H9 (cell line): ENCODE data around the gene DHX38. TPM values are rescaled to one million over a fixed set of nuclear protein-coding genes. Genes with fewer than 3 reads are reported as not detected.

Experiments
- DNase-seq: peaks from one replicate; pipeline ENCODE4 v3.0.0-alpha.2; 2017
- H2AFZ ChIP-seq: one replicate; pipeline ENCODE4 v1.6.1; 2013; ENCODE audit warnings: mild to moderate bottlenecking, low read length, control low read depth, moderate library complexity
- H2AK5ac ChIP-seq: 2 replicates; pipeline ENCODE4 v1.6.1; 2013; ENCODE audit warnings: low read length, control low read depth, mixed read lengths; ENCODE audit not compliant: insufficient read length
- H2BK120ac ChIP-seq: one replicate; pipeline ENCODE4 v1.6.1; 2013; ENCODE audit warnings: low read depth, mild to moderate bottlenecking, low read length, control low read depth, inconsistent platforms; ENCODE audit not compliant: poor library complexity, severe bottlenecking
- H2BK12ac ChIP-seq: 2 replicates; pipeline ENCODE4 v1.6.1; 2013; ENCODE audit warnings: low read length, control low read depth, mixed read lengths, low read depth; ENCODE audit not compliant: insufficient read length
- H2BK15ac ChIP-seq: 2 replicates; pipeline ENCODE4 v1.6.1; 2013; ENCODE audit warnings: low read depth, low read length, control low read depth
- H2BK20ac ChIP-seq: one replicate; pipeline ENCODE4 v1.6.1; 2013; ENCODE audit warnings: low read depth, mild to moderate bottlenecking, low read length, control low read depth, inconsistent platforms; ENCODE audit not compliant: poor library complexity, severe bottlenecking
- H2BK5ac ChIP-seq: 2 replicates; pipeline ENCODE4 v1.6.1; 2013; ENCODE audit warnings: low read length, control low read depth, mixed read lengths; ENCODE audit not compliant: insufficient read length
- H3K14ac ChIP-seq: 2 replicates; pipeline ENCODE4 v1.6.1; 2013; ENCODE audit warnings: low read length, control low read depth; ENCODE audit not compliant: insufficient read depth
- H3K18ac ChIP-seq: 2 replicates; pipeline ENCODE4 v1.6.1; 2013; ENCODE audit warnings: low read depth, mild to moderate bottlenecking, mixed read lengths, low read length, control low read depth; ENCODE audit not compliant: insufficient read length
- H3K23ac ChIP-seq: 2 replicates; pipeline ENCODE4 v1.6.1; 2013; ENCODE audit warnings: low read length, control low read depth, mixed read lengths, low read depth; ENCODE audit not compliant: insufficient read length
- H3K23me2 ChIP-seq: 2 replicates; pipeline ENCODE4 v1.6.1; 2013; ENCODE audit warnings: low read depth, mild to moderate bottlenecking, mixed read lengths, low read length, control low read depth; ENCODE audit not compliant: insufficient read length, poor library complexity, severe bottlenecking
- H3K27ac ChIP-seq: 2 replicates; pipeline ENCODE4 v1.5.1; 2013; ENCODE audit warnings: low read length, control low read depth, mixed read lengths, low read depth; ENCODE audit not compliant: insufficient read length
- H3K27me3 ChIP-seq: 2 replicates; pipeline ENCODE4 v1.6.1; 2013; ENCODE audit warnings: low read length, control low read depth, inconsistent platforms; ENCODE audit not compliant: insufficient read depth
- H3K4ac ChIP-seq: 2 replicates; pipeline ENCODE4 v1.6.1; 2013; ENCODE audit warnings: low read depth, mild to moderate bottlenecking, control low read depth, inconsistent platforms, low read length, moderate library complexity
- H3K4me1 ChIP-seq: 2 replicates; pipeline ENCODE4 v1.6.1; 2013; ENCODE audit warnings: low read length, control low read depth, inconsistent platforms; ENCODE audit not compliant: insufficient read depth
- H3K4me2 ChIP-seq: 2 replicates; pipeline ENCODE4 v1.6.1; 2013; ENCODE audit warnings: low read length, control low read depth, mixed read lengths; ENCODE audit not compliant: insufficient read length, insufficient read depth
- H3K56ac ChIP-seq: 2 replicates; pipeline ENCODE4 v1.6.1; 2013; ENCODE audit warnings: low read depth, mild to moderate bottlenecking, mixed read lengths, low read length, control low read depth; ENCODE audit not compliant: insufficient read length
- H3K79me1 ChIP-seq: 2 replicates; pipeline ENCODE4 v1.6.1; 2013; ENCODE audit warnings: low read depth, mild to moderate bottlenecking, moderate library complexity, low read length, control low read depth, inconsistent platforms; ENCODE audit not compliant: insufficient read depth, poor library complexity, severe bottlenecking
- H3K79me2 ChIP-seq: 2 replicates; pipeline ENCODE4 v1.6.1; 2013; ENCODE audit warnings: low read length, control low read depth, inconsistent platforms; ENCODE audit not compliant: insufficient read depth
- H3K9ac ChIP-seq: 2 replicates; pipeline ENCODE4 v1.6.1; 2013; ENCODE audit warnings: low read length, control low read depth, mixed read lengths; ENCODE audit not compliant: insufficient read length; ENCODE audit errors: extremely low read depth
- H3K9me3 ChIP-seq: one replicate; pipeline ENCODE4 v1.6.1; 2013; ENCODE audit warnings: low read depth, low read length, inconsistent platforms; ENCODE audit not compliant: control insufficient read depth
- H3T11ph ChIP-seq: one replicate; pipeline ENCODE4 v1.6.1; 2013; ENCODE audit warnings: mild to moderate bottlenecking, low read length, control low read depth, inconsistent platforms
- H4K20me1 ChIP-seq: one replicate; pipeline ENCODE4 v1.6.1; 2013; ENCODE audit not compliant: control insufficient read depth, insufficient read length, insufficient read depth
- H4K5ac ChIP-seq: 2 replicates; pipeline ENCODE4 v1.6.1; 2013; ENCODE audit warnings: low read depth, mild to moderate bottlenecking, mixed read lengths, low read length, control low read depth; ENCODE audit not compliant: insufficient read length
- H4K8ac ChIP-seq: replicated peaks from 2 replicates; pipeline ENCODE4 v1.6.1; 2013; ENCODE audit warnings: low read length, control low read depth, mixed read lengths, low read depth; ENCODE audit not compliant: insufficient read length
- H4K91ac ChIP-seq: 2 replicates; pipeline ENCODE4 v1.6.1; 2013; ENCODE audit warnings: low read depth, mild to moderate bottlenecking, moderate library complexity, mixed read lengths, low read length, control low read depth; ENCODE audit not compliant: insufficient read length
- H3K27ac Mint-ChIP-seq, 3 experiments: 2 replicates in 2 of 3; 3 replicates in 1 of 3; pipeline ENCODE4 v1.8.0; 2020 to 2021; ENCODE audit warnings: mixed read lengths in 3 of 3, mild to moderate bottlenecking in 1 of 3, moderate library complexity in 1 of 3
- H3K27me3 Mint-ChIP-seq: 2 replicates; pipeline ENCODE4 v1.8.0; 2021; ENCODE audit warnings: low read depth, mild to moderate bottlenecking, moderate library complexity, mixed read lengths
- H3K36me3 Mint-ChIP-seq, 3 experiments: 2 replicates in 2 of 3; 3 replicates in 1 of 3; pipeline ENCODE4 v1.8.0; 2020 to 2021; ENCODE audit warnings: low read depth in 3 of 3, mixed read lengths in 3 of 3; ENCODE audit not compliant: insufficient read depth in 1 of 3
- H3K4me1 Mint-ChIP-seq, 2 experiments: 2 replicates each; pipeline ENCODE4 v1.8.0; 2020; ENCODE audit warnings: mixed read lengths in 2 of 2
- H3K4me3 Mint-ChIP-seq, 2 experiments: 2 replicates in 1 of 2; 3 replicates in 1 of 2; pipeline ENCODE4 v1.8.0; 2020 to 2021; ENCODE audit warnings: mild to moderate bottlenecking in 2 of 2, mixed read lengths in 2 of 2, moderate library complexity in 1 of 2
- H3K9me3 Mint-ChIP-seq, 2 experiments: 2 replicates in 1 of 2; 3 replicates in 1 of 2; pipeline ENCODE4 v1.8.0; 2020; ENCODE audit warnings: mild to moderate bottlenecking in 2 of 2, mixed read lengths in 2 of 2, moderate library complexity in 1 of 2
- CTCF ChIP-seq: fragments of 200-600 bp; sonication (generic); conservative IDR thresholded peaks from 3 replicates; pipeline ENCODE4 v1.8.0; 2021; ENCODE audit warnings: antibody characterized with exemption, mild to moderate bottlenecking
- whole genome bisulfite sequencing: extraction: QIAGEN DNeasy Blood & Tissue Kit; methylation state at CpG from one replicate; pipeline ENCODE4 v1.1.7; 2013; ENCODE audit warnings: missing lambda C conversion rate, low lambda C conversion rate, mixed read lengths; ENCODE audit not compliant: insufficient read length; ENCODE audit errors: extremely low coverage; 5-methylcytosine and 5-hydroxymethylcytosine counted together
- total RNA-seq: library from RNA; stranded (reverse); gene quantifications from 2 replicates; pipeline ENCODE4 v1.2.1, GENCODE V29; 2021

DHX38 gene
- total RNA-seq, 1 experiment from 2014 or later: 60.5 TPM

GRCh38 chr16:72104905-72105304, 11.3 kb downstream of the DHX38 start:
- H3K23me2 ChIP-seq: no peaks in the 10 kb centered on the region
- H3K18ac ChIP-seq: no peak overlapping the region
- H4K8ac ChIP-seq: no peak overlapping the region
- no peaks in the 10 kb centered on the region for H3K79me2 ChIP-seq
- H3T11ph ChIP-seq: no peak overlapping the region
- Mint-ChIP-seq H3K36me3 (peaks cover 65 to 100% (median 99%) of the 10 kb centered on the region in 3 experiments), H3K9me3 (no peaks in the 10 kb centered on the region), H3K27ac (no peak overlapping the region), H3K4me1 (no peaks in the 10 kb centered on the region), H3K27me3 (no peaks in the 10 kb centered on the region; the same call in 1 of the 2 replicates), H3K4me3 (no peak overlapping the region)
- H2BK120ac ChIP-seq: no peak overlapping the region
- no peak overlapping the region for H4K5ac ChIP-seq
- no CpG with 5 or more reads among the region's 9 CpGs for WGBS
- no peak overlapping the region for H2BK5ac ChIP-seq
- H2BK20ac ChIP-seq: no peak overlapping the region
- no peak overlapping the region for H3K4ac ChIP-seq
- no peak overlapping the region for H4K91ac ChIP-seq
- H3K9me3 ChIP-seq: no peaks in the 10 kb centered on the region
- no peak overlapping the region for H2BK12ac ChIP-seq
- no peaks in the 10 kb centered on the region for H3K79me1 ChIP-seq
- no peaks in the 10 kb centered on the region for H3K4me1 ChIP-seq
- no peak overlapping the region for H3K56ac ChIP-seq
- no peak overlapping the region for H3K14ac ChIP-seq
- H3K27ac ChIP-seq: no peak overlapping the region
- no peaks in the 10 kb centered on the region for H4K20me1 ChIP-seq
- no peak overlapping the region for H2AK5ac ChIP-seq
- H2AFZ ChIP-seq: no peak overlapping the region
- no peaks in the 10 kb centered on the region for H3K27me3 ChIP-seq
- no peak for DNase-seq
- no peak overlapping the region for H2BK15ac ChIP-seq
- no peak overlapping the region for H3K9ac ChIP-seq
- H3K4me2 ChIP-seq: no peak overlapping the region
- no peak overlapping the region for H3K23ac ChIP-seq
- no peak for TF ChIP-seq CTCF
